ENCODE data around the gene PDIA4.

The PDIA4 gene

GRCh38 chr7:149048805-149049204 lies 20.5 kb upstream of the PDIA4 start:
- TF ChIP-seq FOXP2 (optimal IDR thresholded peaks at IDR 0.05; ENCODE audit: borderline replicate concordance, extremely low read depth, extremely low read length, insufficient read depth) (no peak), SIN3A (IDR thresholded peaks at IDR 0.05; ENCODE audit: borderline replicate concordance, insufficient read depth, low read length) (no peak), POLR2AphosphoS5 (IDR thresholded peaks at IDR 0.05; ENCODE audit: low read depth, low read length) (no peak), TAF1 (IDR thresholded peaks at IDR 0.05; ENCODE audit: borderline replicate concordance, insufficient read depth, low read length) (no peak), REST (IDR thresholded peaks at IDR 0.05; ENCODE audit: insufficient read depth in 1 of 2, low read depth in 2 of 2, low read length in 2 of 2) (no peak)

- TF ChIP-seq FOXP2 (optimal IDR thresholded peaks at IDR 0.05; ENCODE audit: borderline replicate concordance, extremely low read depth, extremely low read length, insufficient read depth) (no peak), TAF1 (IDR thresholded peaks at IDR 0.05; ENCODE audit: borderline replicate concordance, insufficient read depth, low read length) (no peak), SIN3A (IDR thresholded peaks at IDR 0.05; ENCODE audit: borderline replicate concordance, insufficient read depth, low read length) (no peak), POLR2AphosphoS5 (IDR thresholded peaks at IDR 0.05; ENCODE audit: low read depth, low read length) (no peak), REST (IDR thresholded peaks at IDR 0.05; ENCODE audit: insufficient read depth in 1 of 2, low read depth in 2 of 2, low read length in 2 of 2) (no peak)
Measured at GRCh38 chr7:149046416-149046815, 18.1 kb upstream of the PDIA4 start.

GRCh38 chr7:149043936-149044335 lies 15.6 kb upstream of the PDIA4 start:
- TF ChIP-seq REST (IDR thresholded peaks at IDR 0.05; ENCODE audit: insufficient read depth in 1 of 2, low read depth in 2 of 2, low read length in 2 of 2) (no peak), POLR2AphosphoS5 (IDR thresholded peaks at IDR 0.05; ENCODE audit: low read depth, low read length) (no peak), TAF1 (IDR thresholded peaks at IDR 0.05; ENCODE audit: borderline replicate concordance, insufficient read depth, low read length) (no peak), FOXP2 (optimal IDR thresholded peaks at IDR 0.05; ENCODE audit: borderline replicate concordance, extremely low read depth, extremely low read length, insufficient read depth) (no peak), SIN3A (IDR thresholded peaks at IDR 0.05; ENCODE audit: borderline replicate concordance, insufficient read depth, low read length) (no peak)

- no peak for TF ChIP-seq REST (IDR thresholded peaks at IDR 0.05; ENCODE audit: insufficient read depth in 1 of 2, low read depth in 2 of 2, low read length in 2 of 2)
Measured at GRCh38 chr7:149041350-149041749, 13.0 kb upstream of the PDIA4 start.

- no peak for TF ChIP-seq FOXP2 (optimal IDR thresholded peaks at IDR 0.05; ENCODE audit: borderline replicate concordance, extremely low read depth, extremely low read length, insufficient read depth)
- no peak for TF ChIP-seq SIN3A (IDR thresholded peaks at IDR 0.05; ENCODE audit: borderline replicate concordance, insufficient read depth, low read length)
- TF ChIP-seq REST (IDR thresholded peaks at IDR 0.05; ENCODE audit: insufficient read depth in 1 of 2, low read depth in 2 of 2, low read length in 2 of 2): no peak
- no peak for TF ChIP-seq TAF1 (IDR thresholded peaks at IDR 0.05; ENCODE audit: borderline replicate concordance, insufficient read depth, low read length)
- TF ChIP-seq POLR2AphosphoS5 (IDR thresholded peaks at IDR 0.05; ENCODE audit: low read depth, low read length): no peak
Measured at GRCh38 chr7:149036676-149037075, 8.4 kb upstream of the PDIA4 start.
